SIG-M5 treated with dmso at 0.1 percent for 504 hours (cell line): ENCODE measurements around the gene CETN2.
"Not testable (repeated sequence)": the region's sequence is repeated elsewhere in the genome, so short reads cannot be mapped to it uniquely, and the experiment has no call there.

Experiments used
- DNase-seq: peaks from one replicate; lab custom pipeline; 2025; ENCODE audit not compliant: unreplicated experiment; lab: John Stamatoyannopoulos, UW

The CETN2 gene

GRCh38 chrX:152833378-152833777, 2.8 kb upstream of the CETN2 start:
- no peak for DNase-seq

- no peak for DNase-seq
These were observed 2.0 kb upstream of the CETN2 start for GRCh38 chrX:152832520-152832919.

DNA sequence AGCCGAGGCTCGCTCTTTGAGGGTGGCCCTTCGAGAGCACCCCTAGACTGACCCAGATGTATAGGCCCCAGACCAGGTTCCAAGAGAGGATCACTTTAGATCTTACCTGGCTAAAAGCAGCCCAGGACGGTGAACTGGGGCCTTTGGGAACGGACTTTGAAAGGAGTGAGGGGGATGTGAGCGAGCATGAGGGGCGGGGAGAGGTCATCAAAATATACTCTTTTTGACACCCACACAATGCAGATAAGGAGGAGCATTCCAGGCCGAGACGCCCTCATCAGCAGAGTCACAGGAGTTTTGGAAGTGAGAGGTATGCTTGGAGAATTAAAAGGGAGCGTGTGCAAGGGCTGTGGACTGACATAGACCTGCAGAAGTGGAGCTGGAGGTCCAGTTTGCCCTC, 834 bp upstream of the CETN2 start:
- DNase-seq: no peak

GRCh38 chrX:152824841-152825374, 5.6 kb downstream of the CETN2 start:
- DNase-seq: no peak

DNA sequence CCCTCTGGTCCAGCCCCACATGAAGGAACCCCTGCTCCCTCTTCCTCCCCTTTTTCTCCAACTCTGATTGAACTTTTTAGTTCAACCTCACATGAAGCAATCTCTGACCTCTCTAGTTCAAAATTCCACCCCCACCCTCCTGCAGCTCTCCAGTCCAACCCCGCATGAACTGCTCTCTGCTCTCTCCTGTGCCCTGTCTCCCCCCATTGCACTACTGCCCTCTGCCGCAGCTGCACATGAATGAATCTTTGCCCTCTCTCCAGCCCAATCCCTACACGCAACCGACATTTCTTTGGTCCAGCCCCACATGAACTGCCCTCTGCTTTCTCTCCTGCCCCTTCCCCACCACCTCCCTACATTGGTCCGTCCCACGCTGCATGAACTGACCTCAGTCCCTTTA, 6.9 kb downstream of the CETN2 start:
- no peak for DNase-seq

DNA sequence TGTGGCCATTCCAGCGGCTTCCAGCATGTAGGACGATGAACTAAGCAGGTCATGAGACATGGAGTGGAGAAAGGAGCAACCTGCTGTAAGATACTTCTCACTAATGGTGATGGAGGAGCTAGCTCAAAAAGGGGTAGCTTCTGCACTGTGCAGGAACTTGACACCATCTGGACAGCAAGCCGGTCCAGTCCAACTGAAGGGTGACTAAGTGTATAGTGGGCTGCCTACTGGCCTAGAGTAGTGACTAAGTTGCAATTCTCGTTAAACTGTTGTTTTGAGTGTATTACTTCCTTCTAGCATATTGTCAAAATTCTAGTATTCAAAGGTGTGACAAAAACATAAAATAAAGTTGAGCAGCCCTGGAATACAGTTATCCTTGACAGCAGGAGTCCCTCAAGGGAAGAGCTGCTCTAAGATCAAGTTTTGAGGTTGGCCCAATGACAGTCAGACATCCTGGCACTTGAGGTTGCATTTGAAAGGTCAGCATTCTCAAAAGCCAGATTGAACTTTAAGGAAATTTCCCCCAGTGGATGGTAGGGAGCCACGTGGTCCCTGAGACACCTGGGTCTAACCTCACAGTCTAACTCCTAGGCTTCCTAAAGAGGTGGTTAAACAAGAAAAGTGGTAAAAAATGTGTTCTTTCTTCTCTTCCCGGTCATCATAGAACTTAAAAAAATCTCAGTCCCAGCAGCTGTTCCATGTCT, 8.0 kb downstream of the CETN2 start:
- DNase-seq: no peak

DNA sequence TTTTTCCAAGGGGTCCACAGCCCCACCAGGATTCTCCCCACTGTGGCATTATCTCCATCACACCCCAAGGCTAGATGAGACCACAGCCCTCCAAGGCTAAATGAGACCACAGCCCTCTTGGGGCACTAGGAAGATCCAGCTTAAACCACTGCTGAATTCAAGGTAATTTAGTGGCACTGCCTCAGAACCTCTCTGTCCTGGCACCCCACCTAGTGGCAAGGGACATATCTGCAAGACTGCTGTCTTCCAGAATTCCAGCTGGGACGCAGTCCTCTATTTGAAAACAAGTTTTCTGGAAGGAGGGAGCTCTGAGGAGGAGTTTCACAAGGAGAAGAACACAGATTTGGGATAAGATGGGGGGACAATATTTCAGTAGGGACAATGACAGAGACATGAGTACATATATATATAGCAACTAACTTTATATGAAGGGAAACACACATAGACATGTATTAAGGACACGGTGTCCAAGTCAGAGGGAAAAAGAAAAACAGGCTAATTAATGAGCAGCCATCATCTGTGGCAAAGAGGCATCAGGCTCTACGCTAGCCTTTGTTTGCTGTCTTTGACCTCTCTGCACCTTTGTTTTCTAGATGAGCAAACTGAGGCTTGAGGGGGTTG, 9.3 kb downstream of the CETN2 start:
- DNase-seq: peak; percentile 32

- DNase-seq: no peak
These were observed 10.8 kb downstream of the CETN2 start for GRCh38 chrX:152819732-152820131.

GRCh38 chrX:152819266-152819665, 11.3 kb downstream of the CETN2 start:
- DNase-seq: no peak

DNA sequence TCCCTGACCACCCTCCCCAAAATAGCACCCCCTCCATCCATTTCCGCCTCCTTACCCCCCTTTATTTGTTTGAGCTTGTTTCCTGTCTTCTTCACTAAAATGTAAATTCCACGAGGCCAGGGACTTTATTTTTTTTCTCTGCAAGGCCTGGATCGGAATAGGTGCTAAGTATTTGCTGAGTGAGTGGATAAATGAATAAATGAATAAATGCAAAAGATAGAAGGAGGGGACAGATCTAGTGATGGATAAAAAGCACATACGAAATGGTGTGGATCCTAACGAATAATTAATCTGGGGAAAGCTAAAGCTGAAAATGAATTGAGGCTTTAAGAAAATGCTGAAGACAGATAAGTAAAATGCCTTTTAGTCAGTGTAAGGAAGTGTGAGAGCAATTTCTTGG, 12.2 kb downstream of the CETN2 start:
- no peak for DNase-seq

- peak; percentile 26 for DNase-seq
These were observed 13.3 kb downstream of the CETN2 start for GRCh38 chrX:152817078-152817764.

DNA sequence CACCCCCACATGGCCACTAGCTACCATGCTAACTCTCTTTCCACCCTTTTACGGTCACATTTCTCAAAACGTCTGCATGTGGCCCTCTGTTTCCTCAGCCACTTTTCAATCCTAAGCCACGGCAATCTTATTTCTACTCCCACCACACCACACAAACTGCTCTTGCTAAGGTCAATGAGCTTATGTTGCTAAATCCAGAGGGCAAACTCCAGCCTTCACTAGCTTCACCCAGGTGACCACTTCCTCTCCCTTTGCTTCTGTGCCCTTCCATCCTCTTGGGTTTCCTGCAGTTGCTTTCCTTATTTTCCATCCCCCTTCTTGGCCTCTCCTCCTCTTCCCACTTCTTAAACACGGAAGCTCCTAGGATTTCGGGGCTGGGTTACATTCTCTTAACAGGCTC, 16.5 kb downstream of the CETN2 start:
- no peak for DNase-seq

GRCh38 chrX:152813206-152813605, 17.4 kb downstream of the CETN2 start:
- no peak for DNase-seq

DNA sequence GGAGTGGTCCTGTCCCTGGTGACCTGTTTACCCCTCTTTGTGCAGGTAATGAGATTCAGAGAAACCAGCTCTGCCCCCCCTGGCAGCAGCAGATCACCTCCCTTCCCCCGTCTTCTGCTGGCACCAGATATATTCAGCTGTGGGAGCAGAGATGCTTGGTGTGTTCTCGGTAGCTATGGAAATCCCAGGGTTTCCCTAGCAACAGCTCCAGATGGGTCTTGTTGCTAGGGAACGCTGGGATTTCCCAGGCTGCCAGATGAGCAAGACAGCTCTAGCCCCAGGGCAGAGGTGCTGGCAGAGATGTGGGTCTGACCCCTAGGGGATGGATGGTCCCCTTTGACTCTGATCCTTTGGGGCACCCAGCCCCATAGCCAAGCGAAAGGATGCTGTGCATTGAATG, 20.2 kb downstream of the CETN2 start:
- no peak for DNase-seq

GRCh38 chrX:152806035-152806434, 24.5 kb downstream of the CETN2 start:
- DNase-seq: no peak

GRCh38 chrX:152798945-152799344, 31.6 kb downstream of the CETN2 start:
- DNase-seq: no peak

GRCh38 chrX:152787062-152787461, 43.5 kb downstream of the CETN2 start:
- not testable (repeated sequence) for DNase-seq
